ENCODE results near the gene ANAPC5. TPM values are rescaled to one million over a fixed set of nuclear protein-coding genes. Genes with fewer than 3 reads are reported as not detected.

ANAPC5 gene
- total and polyA plus RNA-seq, 2 donors (not counting 1 experiment from before 2014, with no cell fraction given) = 113 to 149 TPM

- TF ChIP-seq EZH2 (IDR thresholded peaks at IDR 0.05; ENCODE audit: low read length, missing control alignments) (no peak), CTCF (conservative IDR thresholded peaks at IDR 0.05 in 1 of 2, IDR thresholded peaks at IDR 0.05 in 1 of 2; ENCODE audit: low read depth in 1 of 2, low read length in 2 of 2) (no peak)
- Histone ChIP-seq H3K27me3 (ENCODE audit: control insufficient read depth, insufficient read depth, low read length) (no peaks in the 10 kb centered on the region), H3K9ac (ENCODE audit: insufficient read depth, low read length) (no peak overlapping the region), H3K27ac (ENCODE audit: insufficient read depth, low read length) (no peak overlapping the region), H2AFZ (ENCODE audit: low read length) (no peak overlapping the region), H3K36me3 (ENCODE audit: control insufficient read depth, insufficient read depth, low read length) (no peaks in the 10 kb centered on the region), H3K4me3 (replicated peaks in 1 of 4; ENCODE audit: control extremely low read depth in 1 of 4, insufficient read depth in 1 of 4, low read depth in 3 of 4, low read length in 4 of 4) (peak overlapping the region in 2 of 4 experiments; percentile 25 to 49), H3K4me1 (ENCODE audit: control insufficient read depth, extremely low read depth, insufficient read depth, low read length) (no peaks in the 10 kb centered on the region), H3K9me3 (ENCODE audit: control insufficient read depth, insufficient read depth, low read depth, low read length) (no peaks in the 10 kb centered on the region), H4K20me1 (ENCODE audit: control insufficient read depth, extremely low read depth, insufficient read depth, low read length) (no peaks in the 10 kb centered on the region), H3K79me2 (ENCODE audit: control insufficient read depth, insufficient read depth, low read length) (no peaks in the 10 kb centered on the region), H3K4me2 (ENCODE audit: extremely low read depth, insufficient read depth, low read length) (peak overlapping the region; percentile 59)
- no peak for DNase-seq (ENCODE audit: low read depth in 2 of 2)
Observed at GRCh38 chr12:121392325-121392716, 40.1 kb upstream of the ANAPC5 start.

- peak overlapping the region; percentile 59 for H3K4me2 ChIP-seq (ENCODE audit: extremely low read depth, insufficient read depth, low read length)
- H3K4me3 ChIP-seq (replicated peaks in 1 of 4; ENCODE audit: control extremely low read depth in 1 of 4, insufficient read depth in 1 of 4, low read depth in 3 of 4, low read length in 4 of 4) = peak overlapping the region in 3 of 4 experiments; percentile 25 to 49 (median 33)
- H3K27ac ChIP-seq (ENCODE audit: insufficient read depth, low read length) = peak overlapping the region; percentile 58
- H3K27me3 ChIP-seq (ENCODE audit: control insufficient read depth, insufficient read depth, low read length) = no peaks in the 10 kb centered on the region
- DNase-seq (ENCODE audit: low read depth in 2 of 2) = peak; percentile 6 to 59
- H3K9me3 ChIP-seq (ENCODE audit: control insufficient read depth, insufficient read depth, low read depth, low read length) = no peaks in the 10 kb centered on the region
- H3K79me2 ChIP-seq (ENCODE audit: control insufficient read depth, insufficient read depth, low read length) = no peaks in the 10 kb centered on the region
- H3K4me1 ChIP-seq (ENCODE audit: control insufficient read depth, extremely low read depth, insufficient read depth, low read length) = no peaks in the 10 kb centered on the region
- H3K9ac ChIP-seq (ENCODE audit: insufficient read depth, low read length) = no peak overlapping the region
- H4K20me1 ChIP-seq (ENCODE audit: control insufficient read depth, extremely low read depth, insufficient read depth, low read length) = no peaks in the 10 kb centered on the region
- no peak for TF ChIP-seq EZH2 (IDR thresholded peaks at IDR 0.05; ENCODE audit: low read length, missing control alignments)
- no peak for TF ChIP-seq CTCF (conservative IDR thresholded peaks at IDR 0.05 in 1 of 2, IDR thresholded peaks at IDR 0.05 in 1 of 2; ENCODE audit: low read depth in 1 of 2, low read length in 2 of 2)
- no peaks in the 10 kb centered on the region for H3K36me3 ChIP-seq (ENCODE audit: control insufficient read depth, insufficient read depth, low read length)
- H2AFZ ChIP-seq (ENCODE audit: low read length) = peak overlapping the region; percentile 63
Observed at GRCh38 chr12:121391619-121392324, 39.6 kb upstream of the ANAPC5 start.

DNA sequence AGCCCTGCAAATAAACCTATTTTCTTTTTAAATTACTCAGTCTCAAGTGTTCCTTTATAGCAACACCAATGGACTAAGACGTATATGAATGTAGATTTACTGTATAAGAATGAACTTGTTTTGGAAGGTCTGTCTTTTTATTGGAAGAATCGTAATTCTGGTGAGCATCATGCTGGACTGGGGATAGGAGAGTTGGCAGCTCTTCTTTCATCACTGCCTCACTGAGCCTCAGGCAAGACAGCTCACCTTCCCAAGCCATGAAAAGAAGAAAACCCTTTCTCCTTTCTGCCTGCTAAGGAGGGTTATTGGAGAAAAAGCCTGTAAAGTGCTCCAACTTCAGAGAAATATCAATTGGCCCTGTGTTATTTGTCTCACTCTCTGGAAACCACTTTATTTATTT, 38.6 kb upstream of the ANAPC5 start:
- Histone ChIP-seq H2AFZ (ENCODE audit: low read length) (no peak overlapping the region), H3K4me3 (replicated peaks in 1 of 4; ENCODE audit: control extremely low read depth in 1 of 4, insufficient read depth in 1 of 4, low read depth in 3 of 4, low read length in 4 of 4) (no peak overlapping the region), H3K27me3 (ENCODE audit: control insufficient read depth, insufficient read depth, low read length) (no peaks in the 10 kb centered on the region), H3K4me1 (ENCODE audit: control insufficient read depth, extremely low read depth, insufficient read depth, low read length) (no peaks in the 10 kb centered on the region), H3K79me2 (ENCODE audit: control insufficient read depth, insufficient read depth, low read length) (no peaks in the 10 kb centered on the region), H3K27ac (ENCODE audit: insufficient read depth, low read length) (no peak overlapping the region), H3K36me3 (ENCODE audit: control insufficient read depth, insufficient read depth, low read length) (no peaks in the 10 kb centered on the region), H4K20me1 (ENCODE audit: control insufficient read depth, extremely low read depth, insufficient read depth, low read length) (no peaks in the 10 kb centered on the region), H3K9me3 (ENCODE audit: control insufficient read depth, insufficient read depth, low read depth, low read length) (no peaks in the 10 kb centered on the region), H3K4me2 (ENCODE audit: extremely low read depth, insufficient read depth, low read length) (no peak overlapping the region), H3K9ac (ENCODE audit: insufficient read depth, low read length) (no peak overlapping the region)
- TF ChIP-seq CTCF (conservative IDR thresholded peaks at IDR 0.05 in 1 of 2, IDR thresholded peaks at IDR 0.05 in 1 of 2; ENCODE audit: low read depth in 1 of 2, low read length in 2 of 2) (no peak), EZH2 (IDR thresholded peaks at IDR 0.05; ENCODE audit: low read length, missing control alignments) (no peak)
- DNase-seq (ENCODE audit: low read depth in 2 of 2) = no peak
